Measurements from ENCODE around the gene ENO1.

ENO1 gene

GRCh38 chr1:8870103-8870502 lies 8.4 kb downstream of the ENO1 start:
- Histone ChIP-seq H3K27ac (ENCODE audit: low read depth, low read length) (no peak overlapping the region), H3K36me3 (ENCODE audit: insufficient read depth, low read length) (peaks cover 100% of the 10 kb centered on the region), H3K27me3 (ENCODE audit: insufficient read depth, low read length) (no peaks in the 10 kb centered on the region), H3K4me3 (ENCODE audit: low read length) (no peak overlapping the region), H3K9ac (ENCODE audit: low read depth, low read length) (no peak overlapping the region), H3K4me1 (ENCODE audit: insufficient read depth, low read length) (peaks cover 42% of the 10 kb centered on the region), H3K9me3 (ENCODE audit: insufficient read depth, low read depth, low read length) (no peaks in the 10 kb centered on the region)
- WGBS = 79% methylated on average over 6 of the region's 6 CpGs

- H3K27me3 ChIP-seq (ENCODE audit: insufficient read depth, low read length) = no peaks in the 10 kb centered on the region
- H3K36me3 ChIP-seq (ENCODE audit: insufficient read depth, low read length) = peaks cover 100% of the 10 kb centered on the region
- H3K27ac ChIP-seq (ENCODE audit: low read depth, low read length) = 0 out of 2 replicates have a peak overlapping the region, but pooled peaks have one; percentile 1
- peaks cover 31% of the 10 kb centered on the region for H3K4me1 ChIP-seq (ENCODE audit: insufficient read depth, low read length)
- 92% methylated on average over 3 of the region's 5 CpGs for WGBS
- no peak overlapping the region for H3K4me3 ChIP-seq (ENCODE audit: low read length)
- H3K9ac ChIP-seq (ENCODE audit: low read depth, low read length) = no peak overlapping the region
- H3K9me3 ChIP-seq (ENCODE audit: insufficient read depth, low read depth, low read length) = no peaks in the 10 kb centered on the region
Observed at GRCh38 chr1:8867878-8868567, 10.5 kb downstream of the ENO1 start.

GRCh38 chr1:8866792-8867415 lies 11.6 kb downstream of the ENO1 start:
- Histone ChIP-seq H3K4me1 (ENCODE audit: insufficient read depth, low read length) (peaks cover 20% of the 10 kb centered on the region; the same call in 1 of the 2 replicates), H3K27me3 (ENCODE audit: insufficient read depth, low read length) (no peaks in the 10 kb centered on the region), H3K27ac (ENCODE audit: low read depth, low read length) (no peak overlapping the region), H3K4me3 (ENCODE audit: low read length) (no peak overlapping the region), H3K9ac (ENCODE audit: low read depth, low read length) (no peak overlapping the region), H3K9me3 (ENCODE audit: insufficient read depth, low read depth, low read length) (no peaks in the 10 kb centered on the region), H3K36me3 (ENCODE audit: insufficient read depth, low read length) (peaks cover 100% of the 10 kb centered on the region)
- 89% methylated on average over 11 of the region's 11 CpGs for WGBS

GRCh38 chr1:8866173-8866791 lies 12.2 kb downstream of the ENO1 start:
- H3K9ac ChIP-seq (ENCODE audit: low read depth, low read length) = no peak overlapping the region
- no peak overlapping the region for H3K4me3 ChIP-seq (ENCODE audit: low read length)
- WGBS = 97% methylated on average over 10 of the region's 10 CpGs
- H3K27me3 ChIP-seq (ENCODE audit: insufficient read depth, low read length) = no peaks in the 10 kb centered on the region
- H3K27ac ChIP-seq (ENCODE audit: low read depth, low read length) = no peak overlapping the region
- no peaks in the 10 kb centered on the region for H3K9me3 ChIP-seq (ENCODE audit: insufficient read depth, low read depth, low read length)
- peaks cover 100% of the 10 kb centered on the region for H3K36me3 ChIP-seq (ENCODE audit: insufficient read depth, low read length)
- peaks cover 19% of the 10 kb centered on the region; the same call in 1 of the 2 replicates for H3K4me1 ChIP-seq (ENCODE audit: insufficient read depth, low read length)

GRCh38 chr1:8864713-8865344 lies 13.7 kb downstream of the ENO1 start:
- H3K9ac ChIP-seq (ENCODE audit: low read depth, low read length) = no peak overlapping the region
- no peak overlapping the region for H3K4me3 ChIP-seq (ENCODE audit: low read length)
- peaks cover 11% of the 10 kb centered on the region; the same call in 1 of the 2 replicates for H3K4me1 ChIP-seq (ENCODE audit: insufficient read depth, low read length)
- H3K27ac ChIP-seq (ENCODE audit: low read depth, low read length) = peak overlapping the region; percentile 76
- no peaks in the 10 kb centered on the region for H3K9me3 ChIP-seq (ENCODE audit: insufficient read depth, low read depth, low read length)
- no peaks in the 10 kb centered on the region for H3K27me3 ChIP-seq (ENCODE audit: insufficient read depth, low read length)
- WGBS = 94% methylated on average over 6 of the region's 6 CpGs
- H3K36me3 ChIP-seq (ENCODE audit: insufficient read depth, low read length) = peaks cover 99% of the 10 kb centered on the region

GRCh38 chr1:8863794-8864233 lies 14.7 kb downstream of the ENO1 start:
- Histone ChIP-seq H3K27ac (ENCODE audit: low read depth, low read length) (peak overlapping the region; percentile 76), H3K36me3 (ENCODE audit: insufficient read depth, low read length) (peaks cover 98% of the 10 kb centered on the region), H3K27me3 (ENCODE audit: insufficient read depth, low read length) (no peaks in the 10 kb centered on the region), H3K9ac (ENCODE audit: low read depth, low read length) (no peak overlapping the region), H3K4me1 (ENCODE audit: insufficient read depth, low read length) (peaks cover 9% of the 10 kb centered on the region; the same call in 1 of the 2 replicates), H3K4me3 (ENCODE audit: low read length) (no peak overlapping the region), H3K9me3 (ENCODE audit: insufficient read depth, low read depth, low read length) (no peaks in the 10 kb centered on the region)
- WGBS = 85% methylated on average over 13 of the region's 13 CpGs

GRCh38 chr1:8863138-8863537 lies 15.3 kb downstream of the ENO1 start:
- WGBS = 97% methylated on average over 7 of the region's 7 CpGs
- Histone ChIP-seq H3K27ac (ENCODE audit: low read depth, low read length) (peak overlapping the region; percentile 78; the same call in 1 of the 2 replicates), H3K4me3 (ENCODE audit: low read length) (no peak overlapping the region), H3K9ac (ENCODE audit: low read depth, low read length) (no peak overlapping the region), H3K9me3 (ENCODE audit: insufficient read depth, low read depth, low read length) (no peaks in the 10 kb centered on the region), H3K4me1 (ENCODE audit: insufficient read depth, low read length) (peaks cover 11% of the 10 kb centered on the region; the same call in 1 of the 2 replicates), H3K36me3 (ENCODE audit: insufficient read depth, low read length) (peaks cover 98% of the 10 kb centered on the region), H3K27me3 (ENCODE audit: insufficient read depth, low read length) (no peaks in the 10 kb centered on the region)

- Histone ChIP-seq H3K36me3 (ENCODE audit: insufficient read depth, low read length) (peaks cover 97% of the 10 kb centered on the region), H3K4me1 (ENCODE audit: insufficient read depth, low read length) (peaks cover 14% of the 10 kb centered on the region; the same call in 1 of the 2 replicates), H3K27me3 (ENCODE audit: insufficient read depth, low read length) (no peaks in the 10 kb centered on the region), H3K4me3 (ENCODE audit: low read length) (no peak overlapping the region), H3K9ac (ENCODE audit: low read depth, low read length) (no peak overlapping the region), H3K9me3 (ENCODE audit: insufficient read depth, low read depth, low read length) (no peaks in the 10 kb centered on the region), H3K27ac (ENCODE audit: low read depth, low read length) (peak overlapping the region; percentile 78; the same call in 1 of the 2 replicates)
- 92% methylated on average over 4 of the region's 4 CpGs for WGBS
Observed at GRCh38 chr1:8862528-8862927, 16.0 kb downstream of the ENO1 start.

GRCh38 chr1:8860738-8861516 lies 17.6 kb downstream of the ENO1 start:
- H3K36me3 ChIP-seq (ENCODE audit: insufficient read depth, low read length) = peaks cover 89% of the 10 kb centered on the region
- peaks cover 14% of the 10 kb centered on the region; the same call in 1 of the 2 replicates for H3K4me1 ChIP-seq (ENCODE audit: insufficient read depth, low read length)
- H3K27me3 ChIP-seq (ENCODE audit: insufficient read depth, low read length) = no peaks in the 10 kb centered on the region
- H3K9ac ChIP-seq (ENCODE audit: low read depth, low read length) = no peak overlapping the region
- no peak overlapping the region for H3K4me3 ChIP-seq (ENCODE audit: low read length)
- 95% methylated on average over 21 of the region's 21 CpGs for WGBS
- H3K9me3 ChIP-seq (ENCODE audit: insufficient read depth, low read depth, low read length) = no peaks in the 10 kb centered on the region
- H3K27ac ChIP-seq (ENCODE audit: low read depth, low read length) = no peak overlapping the region; the same call in 1 of the 2 replicates

- Histone ChIP-seq H3K4me3 (ENCODE audit: low read length) (no peak overlapping the region), H3K9ac (ENCODE audit: low read depth, low read length) (no peak overlapping the region), H3K36me3 (ENCODE audit: insufficient read depth, low read length) (peaks cover 70% of the 10 kb centered on the region), H3K9me3 (ENCODE audit: insufficient read depth, low read depth, low read length) (no peaks in the 10 kb centered on the region), H3K27me3 (ENCODE audit: insufficient read depth, low read length) (no peaks in the 10 kb centered on the region), H3K4me1 (ENCODE audit: insufficient read depth, low read length) (peaks cover 12% of the 10 kb centered on the region; the same call in 1 of the 2 replicates), H3K27ac (ENCODE audit: low read depth, low read length) (peak overlapping the region; percentile 54; the same call in 1 of the 2 replicates)
- WGBS = 89% methylated on average over 12 of the region's 12 CpGs
Observed at GRCh38 chr1:8858888-8859706, 19.4 kb downstream of the ENO1 start.

Data from HUES64 (cell line).